NCI-H69 (cell line): ENCODE results near the gene KIF3A.

Experiments used
- DNase-seq: peaks from one replicate; lab custom pipeline; 2025; lab: John Stamatoyannopoulos, UW

KIF3A gene

GRCh38 chr5:132677682-132678400 is 59.5 kb downstream of the KIF3A start:
- DNase-seq = no peak

- no peak for DNase-seq
Observed at GRCh38 chr5:132677191-132677590, 60.2 kb downstream of the KIF3A start.

GRCh38 chr5:132675936-132676689 is 61.2 kb downstream of the KIF3A start:
- DNase-seq = no peak

- no peak for DNase-seq
Observed at GRCh38 chr5:132674671-132675506, 62.5 kb downstream of the KIF3A start.

- no peak for DNase-seq
Observed at GRCh38 chr5:132673939-132674630, 63.3 kb downstream of the KIF3A start, which contains the start of gene IL4. TSS of gene IL4 (plus strand) at chr5:132673989. CDS start at chr5:132674051, 62 bp downstream.

- DNase-seq = no peak
Observed at GRCh38 chr5:132673488-132673887, 63.9 kb downstream of the KIF3A start.

- no peak for DNase-seq
Observed at GRCh38 chr5:132671000-132671399, 66.3 kb downstream of the KIF3A start.

- no peak for DNase-seq
Observed at GRCh38 chr5:132669966-132670882, 67.1 kb downstream of the KIF3A start.

GRCh38 chr5:132669455-132669820 is 67.9 kb downstream of the KIF3A start:
- DNase-seq = no peak

GRCh38 chr5:132668706-132669454 is 68.5 kb downstream of the KIF3A start:
- no peak for DNase-seq

GRCh38 chr5:132667761-132668705 is 69.3 kb downstream of the KIF3A start:
- no peak for DNase-seq

GRCh38 chr5:132667309-132667708 is 70.0 kb downstream of the KIF3A start:
- no peak for DNase-seq

GRCh38 chr5:132666310-132667123 is 70.8 kb downstream of the KIF3A start:
- DNase-seq = no peak

GRCh38 chr5:132665574-132666080 is 71.7 kb downstream of the KIF3A start:
- DNase-seq = no peak

- DNase-seq = no peak
Observed at GRCh38 chr5:132664696-132665209, 72.6 kb downstream of the KIF3A start.

- no peak for DNase-seq
Observed at GRCh38 chr5:132663771-132664695, 73.3 kb downstream of the KIF3A start.
